SK-N-SH (cell line): ENCODE results near the gene PTPN23.

Source experiments
- MAX ChIP-seq: IDR thresholded peaks from 2 replicates; pipeline ENCODE4 v1.4.0; 2012; ENCODE audit warnings: low read depth
- NRF1 ChIP-seq: IDR thresholded peaks from 2 replicates; pipeline ENCODE4 v1.6.1; 2012; ENCODE audit warnings: low read depth, mild to moderate bottlenecking, low read length

DNA sequence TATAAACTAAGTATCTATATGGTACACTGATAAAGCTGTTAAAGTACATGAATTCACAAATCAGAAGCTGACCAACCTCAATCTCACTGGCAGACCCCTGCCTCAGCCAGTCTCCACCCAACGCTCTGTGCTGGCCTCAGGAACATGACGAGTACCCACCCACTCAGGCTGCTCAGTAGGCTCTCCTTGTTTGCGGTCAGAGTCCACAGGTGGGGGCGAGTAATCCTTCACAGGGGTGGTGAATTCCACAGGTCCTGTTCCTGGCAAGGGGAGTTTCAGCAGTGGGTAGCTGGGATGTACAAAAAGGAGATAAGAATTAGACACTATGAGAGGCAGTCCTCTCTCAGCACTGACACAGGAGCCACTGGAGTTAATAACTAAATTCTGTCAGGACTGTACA, 54.0 kb downstream of the PTPN23 start:
- TF ChIP-seq MAX (no peak), NRF1 (no peak)
